Measurements from ENCODE around the gene ATRNL1.

DNA sequence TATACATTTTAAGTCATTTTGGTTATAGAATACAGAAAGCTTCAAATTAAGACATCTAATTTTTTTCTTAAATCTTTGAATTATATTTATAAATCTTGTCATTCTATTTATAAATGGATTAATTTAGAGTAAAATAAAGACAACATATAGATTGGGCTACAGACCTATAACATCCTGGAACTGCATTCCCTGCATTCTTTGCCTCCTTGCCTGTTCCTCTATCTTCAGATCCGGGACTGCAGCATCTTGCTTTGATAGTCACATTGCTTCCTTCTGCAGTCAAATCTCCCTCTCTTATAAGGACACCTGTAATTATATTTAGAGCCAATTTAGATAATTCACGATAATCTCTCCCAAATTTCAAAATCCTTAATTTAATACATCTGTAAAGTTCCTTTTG lies 64.2 kb downstream of the ATRNL1 start:
- TF ChIP-seq FOXK2 (IDR thresholded peaks at IDR 0.05) (no peak), FOXM1 (IDR thresholded peaks at IDR 0.05; ENCODE audit: borderline replicate concordance) (no peak), LEF1 (IDR thresholded peaks at IDR 0.05; ENCODE audit: borderline replicate concordance) (no peak), FOXA1 (IDR thresholded peaks at IDR 0.05) (no peak), TARDBP (IDR thresholded peaks at IDR 0.05) (no peak), SUZ12 (IDR thresholded peaks at IDR 0.05) (no peak), ELF4 (IDR thresholded peaks at IDR 0.05) (no peak), HDGF (IDR thresholded peaks at IDR 0.05; ENCODE audit: borderline replicate concordance) (no peak), SP1 (IDR thresholded peaks at IDR 0.05) (no peak), BHLHE40 (IDR thresholded peaks at IDR 0.05; ENCODE audit: borderline replicate concordance) (no peak), NFRKB (IDR thresholded peaks at IDR 0.05) (no peak), L3MBTL2 (conservative IDR thresholded peaks at IDR 0.05) (no peak)
